ENCODE results near the gene GFOD1.

The GFOD1 gene

DNA sequence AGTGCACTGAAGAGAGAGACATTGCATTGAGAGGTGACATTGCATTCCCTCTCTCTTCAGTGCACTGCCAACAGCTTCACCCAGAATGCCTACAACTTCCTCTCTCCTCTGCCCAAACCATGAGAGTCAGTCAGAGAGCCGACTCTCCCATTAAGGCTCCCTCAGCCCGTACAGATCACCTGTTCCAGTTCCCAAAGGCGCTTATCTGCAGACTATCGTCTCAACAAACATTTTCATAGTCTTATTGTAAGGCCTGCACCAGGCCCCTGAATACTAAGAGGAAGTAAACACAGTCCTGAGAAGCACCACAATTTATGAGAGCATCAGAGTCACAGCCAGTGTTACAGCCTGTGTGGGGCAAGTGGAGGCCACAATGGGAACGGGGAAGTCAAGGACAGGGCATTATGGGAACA, 53.7 kb downstream of the GFOD1 start:
- no peak overlapping the region for H3K27ac ChIP-seq
- no peak overlapping the region for H3K9ac ChIP-seq
- TF ChIP-seq Cebpa-rat (IDR thresholded peaks at IDR 0.05): no peak
- H3K4me1 ChIP-seq: peaks cover 6 to 30% (median 11%) of the 10 kb centered on the region in 10 experiments
- no peak overlapping the region for H3K4me3 ChIP-seq
- H4K20me1 ChIP-seq: peaks cover 0 to 26% (median 6%) of the 10 kb centered on the region in 11 experiments; a peak in 8 of 22 replicates
- no peak overlapping the region for H3K4me2 ChIP-seq
- H3K36me3 ChIP-seq: no peaks in the 10 kb centered on the region; a peak in 2 of 22 replicates
- peaks cover 8 to 23% (median 13%) of the 10 kb centered on the region in 11 experiments; a peak in 21 of 22 replicates for H3K9me3 ChIP-seq (replicated peaks in 1 of 11)
- H3K27me3 ChIP-seq: peaks cover 0 to 5% (median 0%) of the 10 kb centered on the region in 11 experiments; a peak in 1 of 22 replicates

DNA sequence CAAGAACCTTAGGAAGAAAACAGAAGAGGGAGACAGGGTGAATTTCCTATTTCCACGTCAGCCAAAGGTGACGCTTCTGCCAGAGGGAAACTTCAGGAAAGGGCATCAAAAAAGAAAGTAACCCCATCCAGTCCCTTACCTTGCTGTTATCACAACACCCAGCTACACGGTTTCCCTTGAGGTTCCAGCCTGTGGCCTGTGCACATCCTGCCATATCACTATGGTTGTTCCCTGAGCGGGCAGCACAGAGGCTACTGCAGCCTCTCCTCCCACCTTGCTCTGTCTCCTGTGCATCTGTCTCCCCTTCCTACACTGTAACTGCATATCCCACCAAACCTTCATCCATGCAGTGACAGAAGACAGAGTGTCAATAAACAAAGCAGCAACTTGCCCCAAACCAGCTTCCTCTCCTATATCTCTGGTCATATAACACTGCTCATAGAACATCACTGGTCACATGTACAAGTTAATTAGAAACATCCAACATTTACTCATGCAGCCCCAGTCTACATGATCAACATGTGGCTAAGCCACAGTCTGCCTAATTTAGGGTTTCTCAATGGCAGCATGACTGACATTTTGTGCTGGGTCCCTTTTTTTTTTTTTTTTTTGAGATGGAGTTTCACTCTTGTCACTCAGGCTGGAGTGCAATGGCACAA, 54.7 kb downstream of the GFOD1 start:
- H3K36me3 ChIP-seq: no peaks in the 10 kb centered on the region; a peak in 2 of 22 replicates
- H3K9me3 ChIP-seq (replicated peaks in 1 of 11): peaks cover 8 to 23% (median 13%) of the 10 kb centered on the region in 11 experiments; a peak in 21 of 22 replicates
- H3K4me1 ChIP-seq: peaks cover 17 to 40% (median 22%) of the 10 kb centered on the region in 10 experiments
- no peak overlapping the region for H3K9ac ChIP-seq
- peaks cover 0 to 7% (median 0%) of the 10 kb centered on the region in 11 experiments; a peak in 1 of 22 replicates for H3K27me3 ChIP-seq
- no peak overlapping the region for H3K4me3 ChIP-seq
- H3K27ac ChIP-seq: no peak overlapping the region
- H3K4me2 ChIP-seq: peak overlapping the region in 5 of 11 experiments; percentile 1 to 41 (median 15); a peak in 2 of 22 replicates
- H4K20me1 ChIP-seq: peaks cover 0 to 37% (median 17%) of the 10 kb centered on the region in 11 experiments; a peak in 12 of 22 replicates
- no peak for TF ChIP-seq Cebpa-rat (IDR thresholded peaks at IDR 0.05)

DNA sequence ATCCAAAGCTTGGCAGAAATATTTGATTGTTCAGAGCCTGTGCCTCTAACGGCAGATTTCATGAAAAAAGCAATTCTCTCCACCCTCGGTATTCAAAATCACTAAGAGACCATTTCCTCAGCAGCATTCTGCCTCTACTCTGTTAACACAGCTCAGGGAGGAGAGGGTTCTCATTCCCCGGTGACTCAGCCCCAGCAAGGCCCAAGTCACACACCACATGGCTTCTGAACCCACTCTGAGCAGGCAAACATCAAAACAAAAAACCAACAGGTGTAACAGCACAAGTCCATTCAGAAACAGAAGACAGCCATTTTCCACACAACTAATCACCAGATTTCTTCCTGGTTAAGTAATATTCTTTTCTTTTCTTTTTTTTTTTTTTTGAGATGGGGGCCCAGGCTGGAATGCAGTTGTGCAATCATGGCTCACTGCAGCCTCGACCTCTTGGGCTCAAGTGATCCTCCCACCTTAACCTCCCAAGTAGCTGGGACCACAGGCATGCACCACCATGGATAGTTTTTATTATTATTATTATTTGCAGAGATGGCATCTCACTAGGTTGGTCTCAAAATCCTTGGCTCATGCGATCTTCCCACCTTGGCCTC, 55.4 kb downstream of the GFOD1 start:
- Histone ChIP-seq H3K27me3 (peaks cover 0 to 14% (median 0%) of the 10 kb centered on the region in 11 experiments; a peak in 4 of 22 replicates), H3K4me2 (no peak overlapping the region), H3K9ac (no peak overlapping the region), H3K9me3 (replicated peaks in 1 of 11) (peaks cover 8 to 23% (median 13%) of the 10 kb centered on the region in 11 experiments; a peak in 21 of 22 replicates), H3K4me1 (peaks cover 24 to 47% (median 29%) of the 10 kb centered on the region in 10 experiments), H3K27ac (no peak overlapping the region), H3K4me3 (no peak overlapping the region), H3K36me3 (no peaks in the 10 kb centered on the region; a peak in 2 of 22 replicates), H4K20me1 (peaks cover 0 to 44% (median 23%) of the 10 kb centered on the region in 11 experiments; a peak in 12 of 22 replicates)
- TF ChIP-seq Cebpa-rat (IDR thresholded peaks at IDR 0.05): no peak

DNA sequence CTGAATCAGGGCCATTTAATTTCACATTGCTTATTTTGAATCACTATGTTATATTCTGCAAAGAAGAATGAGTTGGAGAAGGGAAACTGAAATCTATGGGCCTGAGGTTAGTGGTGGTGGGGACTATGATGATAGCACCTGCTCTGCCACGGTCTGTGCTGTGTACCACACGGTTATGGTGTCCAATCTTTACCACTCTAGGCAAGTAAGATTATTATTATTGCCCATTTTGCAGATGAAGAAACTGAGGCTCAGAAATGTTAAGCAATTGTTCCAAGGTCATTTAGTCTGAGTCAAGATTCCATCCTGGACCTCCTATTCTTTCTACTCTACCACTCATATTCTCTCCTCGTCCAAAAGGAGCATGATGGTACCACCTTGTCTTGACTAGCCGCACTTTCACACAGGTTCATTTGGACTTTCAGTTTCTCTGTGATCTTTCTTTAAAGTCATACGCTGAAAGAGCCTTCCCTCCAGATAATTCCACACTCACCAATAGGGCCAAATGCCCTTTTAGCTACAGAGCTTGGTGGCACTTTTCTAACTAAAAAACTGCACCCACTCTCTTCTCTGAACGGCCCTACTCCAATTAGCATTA, 56.2 kb downstream of the GFOD1 start:
- Histone ChIP-seq H3K4me1 (peaks cover 24 to 55% (median 36%) of the 10 kb centered on the region in 10 experiments), H3K4me2 (no peak overlapping the region), H3K27ac (no peak overlapping the region), H3K36me3 (no peaks in the 10 kb centered on the region; a peak in 2 of 22 replicates), H4K20me1 (peaks cover 0 to 52% (median 31%) of the 10 kb centered on the region in 11 experiments; a peak in 13 of 22 replicates), H3K9ac (no peak overlapping the region), H3K9me3 (replicated peaks in 1 of 11) (peaks cover 8 to 23% (median 13%) of the 10 kb centered on the region in 11 experiments; a peak in 21 of 22 replicates), H3K4me3 (no peak overlapping the region), H3K27me3 (peaks cover 0 to 22% (median 0%) of the 10 kb centered on the region in 11 experiments; a peak in 4 of 22 replicates)
- TF ChIP-seq Cebpa-rat (IDR thresholded peaks at IDR 0.05): no peak

DNA sequence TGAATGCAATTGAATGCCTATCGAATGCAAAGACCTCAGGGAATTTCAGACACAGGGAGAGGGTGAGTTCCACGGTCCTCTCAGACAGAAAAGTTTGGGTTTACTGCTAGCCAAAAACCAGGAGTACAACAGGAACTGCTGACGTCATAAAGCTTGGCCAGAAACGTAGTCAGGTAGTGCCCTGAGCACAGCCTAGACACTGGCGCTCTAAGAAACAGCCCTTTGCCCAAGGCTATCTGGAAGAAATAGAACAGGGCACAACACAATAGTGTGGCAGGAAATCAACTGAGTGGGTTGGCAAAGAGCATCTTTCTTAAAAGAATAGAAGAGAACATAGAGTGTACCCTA, 58.0 kb downstream of the GFOD1 start:
- Histone ChIP-seq H3K9me3 (replicated peaks in 1 of 11) (peaks cover 1 to 11% (median 5%) of the 10 kb centered on the region in 11 experiments; a peak in 18 of 22 replicates), H3K4me3 (no peak overlapping the region), H3K36me3 (no peaks in the 10 kb centered on the region), H4K20me1 (peaks cover 0 to 65% (median 37%) of the 10 kb centered on the region in 11 experiments; a peak in 13 of 22 replicates), H3K4me1 (peaks cover 24 to 68% (median 49%) of the 10 kb centered on the region in 10 experiments), H3K4me2 (peak overlapping the region; percentile 70 to 96 (median 93); a peak in 20 of 22 replicates), H3K27ac (no peak overlapping the region), H3K9ac (0 out of 22 replicates have a peak overlapping the region, but pooled peaks of 1 of the 11 experiments have one; percentile 68), H3K27me3 (peaks cover 0 to 24% (median 0%) of the 10 kb centered on the region in 11 experiments; a peak in 4 of 22 replicates)
- no peak for TF ChIP-seq Cebpa-rat (IDR thresholded peaks at IDR 0.05)

DNA sequence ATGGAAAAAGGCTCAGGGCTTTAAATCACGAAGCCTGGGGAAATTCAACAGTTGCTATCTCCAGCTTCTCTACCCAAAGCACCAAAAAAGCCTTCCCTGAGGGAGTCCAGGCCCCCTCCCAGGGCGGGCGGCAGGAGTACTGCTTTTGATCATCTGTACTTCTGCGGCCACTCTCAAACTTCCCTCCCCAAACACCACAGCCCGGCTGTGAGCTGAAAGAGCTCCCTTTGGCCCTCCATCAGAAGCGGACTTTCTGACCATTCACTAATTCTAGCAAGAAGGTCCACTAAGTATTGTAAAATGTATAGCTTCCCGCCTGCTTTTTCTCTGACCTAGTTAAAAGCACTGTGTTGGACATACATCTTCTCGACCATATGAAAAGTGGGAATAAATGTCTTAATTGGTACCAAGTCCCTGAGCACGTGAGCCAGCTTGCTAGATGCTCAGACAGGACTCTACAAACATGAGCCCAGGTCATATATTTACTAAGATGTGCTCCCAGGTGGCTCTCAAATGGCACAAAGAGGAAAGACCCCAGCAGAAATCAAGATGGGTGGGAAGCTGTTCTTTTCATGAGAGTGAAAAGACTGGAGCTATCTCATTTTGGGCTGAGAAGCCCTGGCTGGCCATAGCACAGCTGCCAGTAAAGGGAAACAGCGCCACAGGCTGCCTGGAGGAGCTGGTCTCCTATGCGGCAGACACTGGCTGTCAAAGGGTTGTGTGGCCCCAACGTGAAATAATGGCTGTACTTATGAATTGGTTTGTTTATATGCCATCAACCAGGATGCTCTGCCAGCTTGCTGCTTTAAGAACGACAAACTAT, 58.6 kb downstream of the GFOD1 start:
- Histone ChIP-seq H3K36me3 (no peaks in the 10 kb centered on the region), H3K27me3 (peaks cover 0 to 24% (median 0%) of the 10 kb centered on the region in 11 experiments; a peak in 4 of 22 replicates), H3K9me3 (replicated peaks in 1 of 11) (peaks cover 0 to 7% (median 0%) of the 10 kb centered on the region in 11 experiments; a peak in 2 of 22 replicates), H3K9ac (peak overlapping the region in 9 of 11 experiments; percentile 3 to 68 (median 25); a peak in 12 of 22 replicates), H3K4me2 (peak overlapping the region; percentile 70 to 96 (median 93)), H3K4me3 (peak overlapping the region in 7 of 10 experiments; percentile 2 to 54 (median 28); a peak in 10 of 20 replicates), H4K20me1 (peaks cover 0 to 65% (median 37%) of the 10 kb centered on the region in 11 experiments; a peak in 13 of 22 replicates), H3K27ac (peak overlapping the region in 2 of 11 experiments; percentile 12 to 13; a peak in 4 of 22 replicates), H3K4me1 (peaks cover 24 to 68% (median 49%) of the 10 kb centered on the region in 10 experiments)
- no peak for TF ChIP-seq Cebpa-rat (IDR thresholded peaks at IDR 0.05)

DNA sequence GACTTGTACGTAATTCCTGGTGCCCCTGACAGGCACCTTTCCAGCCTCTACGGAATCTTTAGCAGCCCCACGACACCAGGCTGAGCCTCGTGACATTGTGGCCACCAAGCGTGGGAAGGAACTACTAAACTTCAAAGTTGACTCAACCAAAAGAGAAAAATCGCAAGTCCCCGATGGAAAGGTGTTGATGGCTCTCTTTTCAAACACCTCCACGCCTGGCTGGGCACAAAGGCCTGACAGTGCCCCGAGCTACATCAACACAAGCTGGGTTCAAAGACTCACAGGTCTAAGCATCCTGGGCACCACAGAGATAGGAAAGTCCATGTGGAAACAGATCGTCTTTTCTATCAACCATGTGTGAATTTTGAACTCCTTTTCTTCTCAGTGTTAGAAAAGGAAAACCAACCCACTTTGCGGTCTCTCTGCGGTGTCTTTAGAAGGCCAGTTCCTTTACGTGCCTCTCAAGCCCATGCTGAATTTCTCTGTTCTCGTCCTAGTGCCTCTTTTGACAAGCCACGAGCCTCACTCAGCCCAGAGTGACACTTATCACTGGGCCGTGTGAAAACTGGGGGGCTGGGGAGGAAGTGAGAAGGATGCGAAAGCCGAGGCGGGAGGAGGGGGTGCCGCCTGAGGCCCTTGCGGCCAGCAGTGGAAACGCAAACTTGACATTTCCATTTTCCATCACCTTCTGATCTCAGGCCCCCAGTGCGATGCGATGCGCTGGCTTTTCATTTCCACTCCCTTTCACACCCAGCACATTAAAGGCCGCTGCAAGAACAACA, 59.4 kb downstream of the GFOD1 start:
- peak overlapping the region in 7 of 10 experiments; percentile 2 to 54 (median 28); a peak in 10 of 20 replicates for H3K4me3 ChIP-seq
- peaks cover 0 to 24% (median 0%) of the 10 kb centered on the region in 11 experiments; a peak in 4 of 22 replicates for H3K27me3 ChIP-seq
- H3K36me3 ChIP-seq: 0 out of 22 replicates have a peak, but pooled peaks cover 0 to 5% (median 0%) of the 10 kb centered on the region in 11 experiments
- peak overlapping the region in 5 of 11 experiments; percentile 12 to 31 (median 15); a peak in 5 of 22 replicates for H3K27ac ChIP-seq
- H4K20me1 ChIP-seq: peaks cover 0 to 65% (median 37%) of the 10 kb centered on the region in 11 experiments; a peak in 13 of 22 replicates
- no peak for TF ChIP-seq Cebpa-rat (IDR thresholded peaks at IDR 0.05)
- H3K4me1 ChIP-seq: peaks cover 24 to 65% (median 49%) of the 10 kb centered on the region in 10 experiments
- H3K9me3 ChIP-seq (replicated peaks in 1 of 11): peaks cover 0 to 7% (median 0%) of the 10 kb centered on the region in 11 experiments; a peak in 1 of 22 replicates
- H3K9ac ChIP-seq: peak overlapping the region in 10 of 11 experiments; percentile 1 to 68 (median 24); a peak in 13 of 22 replicates
- peak overlapping the region; percentile 70 to 96 (median 93) for H3K4me2 ChIP-seq
